CD4-positive, alpha-beta memory T cell (primary cell): Measurements from ENCODE around the gene MLLT1. TPM values are rescaled to one million over a fixed set of nuclear protein-coding genes. Genes with fewer than 3 reads are reported as not detected.
A peak's percentile ranks its signal among the peaks of the same experiment; 100 is the strongest.

Source experiments
- CTCF ChIA-PET: fragments of 350-600 bp; sonication (Branson Sonifier 250); formaldehyde crosslinking; loops from one replicate; lab custom pipeline; 2021; ENCODE audit warnings: inconsistent platforms; ENCODE audit not compliant: partially characterized antibody; lab: Charles Lee
- POLR2A ChIA-PET: fragments of 350-600 bp; sonication (Branson Sonifier 250); formaldehyde crosslinking; loops from one replicate; lab custom pipeline; 2021; ENCODE audit not compliant: partially characterized antibody; lab: Charles Lee
- DNase-seq, 5 donors: peaks; one replicate each; pipeline versions ENCODE4 v3.0.0 to v3.0.0-alpha.2; 2020 to 2022; ENCODE audit warnings: mixed read lengths in 1 of 5
- H3K27ac ChIP-seq: one replicate; pipeline ENCODE4 v1.7.0; 2013; ENCODE audit warnings: low read depth, low read length
- H3K27me3 ChIP-seq: 2 replicates; pipeline ENCODE4 v1.7.0; 2013; ENCODE audit warnings: mild to moderate bottlenecking, low read length, moderate library complexity; ENCODE audit not compliant: insufficient read depth
- H3K36me3 ChIP-seq: 2 replicates; pipeline ENCODE4 v1.7.0; 2013; ENCODE audit warnings: mild to moderate bottlenecking, low read length, moderate library complexity; ENCODE audit not compliant: insufficient read depth
- H3K4me1 ChIP-seq: 2 replicates; pipeline ENCODE4 v1.7.0; 2013; ENCODE audit warnings: mild to moderate bottlenecking, low read length, moderate library complexity; ENCODE audit not compliant: insufficient read depth
- H3K4me3 ChIP-seq, 2 donors: one replicate each; pipeline ENCODE4 v1.7.0; 2013; ENCODE audit warnings: low read length in 2 of 2, mild to moderate bottlenecking in 1 of 2
- H3K9me3 ChIP-seq, 2 donors: one replicate each; pipeline ENCODE4 v1.7.0; 2013; ENCODE audit warnings: low read length in 2 of 2, control low read depth in 1 of 2; ENCODE audit not compliant: control insufficient read depth in 1 of 2
- H3K27ac Mint-ChIP-seq, 7 donors: one replicate each; pipeline ENCODE4 v1.8.0; 2020 to 2021; ENCODE audit warnings: mixed read lengths in 7 of 7, mild to moderate bottlenecking in 6 of 7, inconsistent platforms in 3 of 7, moderate library complexity in 3 of 7
- H3K27me3 Mint-ChIP-seq, 2 donors: one replicate each; pipeline ENCODE4 v1.8.0; 2020 to 2021; ENCODE audit warnings: mixed read lengths in 2 of 2
- H3K36me3 Mint-ChIP-seq, 2 donors: one replicate each; pipeline ENCODE4 v1.8.0; 2020 to 2021; ENCODE audit warnings: mixed read lengths in 2 of 2, inconsistent platforms in 1 of 2, mild to moderate bottlenecking in 1 of 2
- H3K4me1 Mint-ChIP-seq, 4 donors: one replicate each; pipeline ENCODE4 v1.8.0; 2020 to 2021; ENCODE audit warnings: mixed read lengths in 4 of 4, mild to moderate bottlenecking in 1 of 4
- H3K4me3 Mint-ChIP-seq, 8 donors: one replicate each; pipeline ENCODE4 v1.8.0; 2020 to 2021; ENCODE audit warnings: mixed read lengths in 8 of 8, mild to moderate bottlenecking in 7 of 8, moderate library complexity in 6 of 8, inconsistent platforms in 3 of 8
- H3K9me3 Mint-ChIP-seq, 8 donors: one replicate each; pipeline ENCODE4 v1.8.0; 2020 to 2021; ENCODE audit warnings: mixed read lengths in 8 of 8, mild to moderate bottlenecking in 5 of 8, inconsistent platforms in 3 of 8, moderate library complexity in 1 of 8
- intact Hi-C: fragments of 100-400 bp; cut with micrococcal nuclease; formaldehyde crosslinking; loops from one replicate; pipeline ENCODE4 v1.15.1; 2023
- polyA plus RNA-seq, 2 donors: library from polyadenylated mRNA; unstranded; fragments of 300-500 nt; fragmentation: Illumina TruSeq; gene quantifications; one replicate each; pipeline ENCODE4 v1.2.3, GENCODE V29; 2021
- total RNA-seq, 2 experiments: library from RNA; stranded (reverse); gene quantifications; one replicate each; pipeline ENCODE4 v1.2.3, GENCODE V29; 2021

MLLT1 gene
- total and polyA plus RNA-seq, 4 experiments from 2014 or later: 0.50 to 41.7 (median 21.6) TPM

DNA sequence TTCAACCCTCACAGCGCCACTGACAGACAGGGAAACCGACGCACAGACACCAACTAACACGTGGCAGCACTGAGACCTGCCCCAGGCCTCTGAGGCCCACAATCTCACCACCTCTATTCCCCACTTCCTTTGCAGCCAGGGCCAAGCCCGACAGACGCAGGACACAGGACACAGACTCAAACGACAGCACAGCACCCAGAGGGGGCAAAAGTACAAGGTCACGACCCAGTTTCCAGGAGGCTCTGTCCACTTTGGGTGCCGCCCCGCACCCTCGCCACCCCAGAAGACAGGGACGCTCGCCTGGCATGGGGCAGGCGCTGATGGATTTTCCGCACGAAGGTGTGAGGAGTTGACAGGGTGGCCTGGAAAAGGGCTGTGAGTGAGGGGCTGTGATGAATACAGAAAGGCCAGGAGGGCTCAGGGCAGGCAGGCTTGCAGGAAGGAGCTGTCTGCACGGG, 48.8 kb downstream of the MLLT1 start:
- Histone ChIP-seq H3K27ac (no peak overlapping the region), H3K27me3 (no peaks in the 10 kb centered on the region), H3K36me3 (peaks cover 6% of the 10 kb centered on the region), H3K4me1 (no peaks in the 10 kb centered on the region), H3K9me3 (no peaks in the 10 kb centered on the region), H3K4me3 (no peak overlapping the region)
- ChIA-PET POLR2A (no interaction called here), CTCF (interaction anchor here (1.3 kb wide), 1 partner anchor 12 kb away, joined by 8 read pairs; no protein-coding TSS in a partner anchor)
- Mint-ChIP-seq H3K4me1 (peaks cover 5 to 30% (median 20%) of the 10 kb centered on the region in 4 donors), H3K36me3 (peaks cover 8 to 26% of the 10 kb centered on the region in 2 donors), H3K27me3 (no peaks in the 10 kb centered on the region), H3K4me3 (no peak overlapping the region), H3K9me3 (no peaks in the 10 kb centered on the region), H3K27ac (peak overlapping the region in 1 of 7 donors; percentile 66)
- no peak for DNase-seq
- intact Hi-C loops: no loop called here

DNA sequence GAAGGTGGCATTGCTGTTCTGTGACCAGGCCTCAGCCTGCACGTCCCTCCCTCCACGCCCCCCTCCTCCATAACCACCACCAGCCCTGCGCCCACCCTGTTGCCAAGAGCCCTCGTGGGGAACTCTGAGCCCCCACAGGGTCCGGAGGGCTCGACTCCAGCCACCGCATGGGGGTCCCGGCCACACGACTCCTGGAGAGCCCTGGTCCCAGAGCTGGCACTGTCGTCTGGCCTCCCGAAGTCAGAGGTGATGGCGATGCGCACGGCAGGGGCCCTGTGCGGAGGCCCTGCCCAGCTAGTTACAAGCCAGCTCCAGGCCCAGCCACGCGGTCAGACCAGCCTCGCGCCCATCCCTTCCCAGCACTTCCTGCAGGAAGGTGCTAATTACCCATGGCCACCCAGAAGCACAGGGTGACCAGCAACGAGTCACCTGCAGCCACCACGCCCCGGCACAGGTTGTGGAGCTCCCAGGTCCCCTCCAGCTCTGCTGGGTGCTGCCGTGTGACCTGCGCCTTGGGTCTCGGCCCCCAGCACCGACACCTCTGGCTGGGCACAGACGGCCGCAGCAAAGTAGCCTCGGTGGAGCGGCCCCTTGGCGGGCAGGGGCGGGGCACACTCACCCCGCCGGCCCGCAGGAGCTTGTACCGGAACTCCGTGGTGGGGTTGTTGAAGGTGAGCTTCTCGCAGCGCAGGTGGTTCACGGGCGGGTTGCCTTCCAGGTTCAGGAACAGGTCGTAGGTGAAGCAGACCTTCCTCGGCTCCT, 49.6 kb downstream of the MLLT1 start:
- no peaks in the 10 kb centered on the region for H3K27me3 Mint-ChIP-seq

DNA sequence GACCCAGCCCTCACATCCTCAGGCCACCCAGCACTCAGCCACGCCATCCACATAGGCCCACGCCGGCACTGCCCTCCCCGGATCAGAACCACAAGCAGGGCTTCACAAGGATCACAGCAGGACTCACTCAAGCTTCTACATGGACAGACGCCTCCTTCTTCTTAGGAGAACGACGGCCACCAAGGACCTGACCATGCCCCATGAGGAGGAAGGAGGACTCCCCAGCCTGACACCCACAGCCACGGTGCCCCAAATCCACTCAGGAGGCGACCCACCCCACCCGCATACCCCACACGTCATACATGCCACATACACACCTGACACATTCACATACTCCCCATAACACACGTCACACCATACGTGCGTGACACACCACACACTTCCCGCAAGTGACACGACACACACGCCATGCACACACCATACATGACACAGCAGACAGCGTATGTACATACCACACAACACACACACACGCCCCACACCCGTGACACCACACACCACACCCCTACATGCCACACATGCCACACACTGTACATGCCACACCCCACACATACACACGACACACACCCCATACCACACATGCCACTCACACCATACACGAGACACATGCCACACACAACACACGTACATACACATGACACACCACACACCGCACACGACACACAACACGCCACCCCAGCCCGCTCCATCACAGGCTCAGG, 50.4 kb downstream of the MLLT1 start:
- Mint-ChIP-seq H3K36me3 (peaks cover 11 to 35% of the 10 kb centered on the region in 2 donors), H3K9me3 (no peaks in the 10 kb centered on the region), H3K4me1 (peaks cover 2 to 17% (median 9%) of the 10 kb centered on the region in 4 donors), H3K27ac (peak overlapping the region in 4 of 7 donors; percentile 0 to 84 (median 22)), H3K27me3 (no peaks in the 10 kb centered on the region), H3K4me3 (no peak overlapping the region)
- CTCF ChIA-PET: no interaction called here
- H3K4me3 ChIP-seq: no peak overlapping the region
- POLR2A ChIA-PET: no interaction called here
- intact Hi-C loops: no loop called here
- H3K27ac ChIP-seq: no peak overlapping the region
- peaks cover 6% of the 10 kb centered on the region for H3K36me3 ChIP-seq
- no peaks in the 10 kb centered on the region for H3K4me1 ChIP-seq
- no peak for DNase-seq
- H3K9me3 ChIP-seq: no peaks in the 10 kb centered on the region
- H3K27me3 ChIP-seq: no peaks in the 10 kb centered on the region

More for the DNA sequence above, 49.6 kb downstream of the MLLT1 start:
- H3K27me3 ChIP-seq: no peaks in the 10 kb centered on the region
- peaks cover 2 to 25% (median 16%) of the 10 kb centered on the region in 4 donors for H3K4me1 Mint-ChIP-seq
- peaks cover 6% of the 10 kb centered on the region for H3K36me3 ChIP-seq
- peak overlapping the region in 1 of 7 donors; percentile 10 for H3K27ac Mint-ChIP-seq
- no peak overlapping the region for H3K4me3 ChIP-seq
- H3K36me3 Mint-ChIP-seq: peaks cover 11 to 29% of the 10 kb centered on the region in 2 donors
- no peak overlapping the region for H3K27ac ChIP-seq
- no peaks in the 10 kb centered on the region for H3K9me3 Mint-ChIP-seq
- no peak overlapping the region for H3K4me3 Mint-ChIP-seq
- H3K4me1 ChIP-seq: no peaks in the 10 kb centered on the region
- intact Hi-C loops: no loop called here
- POLR2A ChIA-PET: no interaction called here
- no peaks in the 10 kb centered on the region for H3K9me3 ChIP-seq
- CTCF ChIA-PET: interaction anchor here (0.6 to 1.3 kb wide), 2 partner anchors 12 to 80 kb away, joined by 3 to 8 read pairs; no protein-coding TSS in a partner anchor
- DNase-seq: peak in 1 of 5 donors; percentile 25

DNA sequence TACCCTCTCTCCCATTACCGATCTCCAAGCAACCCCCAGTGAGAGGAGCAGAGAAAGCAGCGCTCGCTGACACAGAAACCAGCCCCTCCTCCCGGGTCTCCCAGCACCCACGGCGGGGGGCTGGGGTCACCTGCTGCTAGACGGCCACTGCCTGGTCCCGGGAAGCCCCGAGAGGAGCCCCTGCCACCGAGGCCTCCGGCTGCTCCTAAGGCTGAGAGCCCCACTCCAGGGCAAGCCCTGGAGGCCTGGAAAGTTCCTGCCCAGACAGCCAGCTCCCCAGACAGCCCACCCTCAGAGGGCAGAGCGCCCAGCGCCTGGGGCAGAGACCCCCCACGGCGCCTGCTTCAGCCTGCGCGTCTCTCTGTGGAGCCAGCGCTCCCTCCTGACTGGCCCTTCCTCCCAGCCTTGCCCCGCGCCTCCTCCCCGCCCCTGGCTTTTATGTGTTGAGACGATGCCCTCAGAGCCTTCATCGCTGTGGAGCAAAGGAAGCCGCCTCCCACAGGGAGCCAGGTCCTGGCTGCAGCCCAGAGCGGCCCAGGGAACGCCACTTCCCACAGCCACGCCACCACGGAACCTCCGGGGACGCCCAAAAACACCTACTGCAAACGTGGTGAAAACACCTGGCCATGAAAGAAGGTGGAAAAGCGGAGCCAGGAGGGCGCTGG, 51.1 kb downstream of the MLLT1 start:
- H3K4me3 ChIP-seq: no peak overlapping the region
- no peak overlapping the region for H3K4me3 Mint-ChIP-seq
- ChIA-PET POLR2A (no interaction called here), CTCF (no interaction called here)
- intact Hi-C loops: no loop called here
- DNase-seq: peak in 1 of 5 donors; percentile 12
- no peaks in the 10 kb centered on the region for H3K9me3 Mint-ChIP-seq
- H3K27me3 ChIP-seq: no peaks in the 10 kb centered on the region
- peak overlapping the region in 1 of 7 donors; percentile 66 for H3K27ac Mint-ChIP-seq
- H3K4me1 ChIP-seq: no peaks in the 10 kb centered on the region
- H3K27me3 Mint-ChIP-seq: no peaks in the 10 kb centered on the region
- H3K27ac ChIP-seq: no peak overlapping the region
- H3K36me3 ChIP-seq: peaks cover 6% of the 10 kb centered on the region
- H3K36me3 Mint-ChIP-seq: peaks cover 11 to 37% of the 10 kb centered on the region in 2 donors
- H3K9me3 ChIP-seq: no peaks in the 10 kb centered on the region
- peaks cover 2 to 15% (median 9%) of the 10 kb centered on the region in 4 donors for H3K4me1 Mint-ChIP-seq

DNA sequence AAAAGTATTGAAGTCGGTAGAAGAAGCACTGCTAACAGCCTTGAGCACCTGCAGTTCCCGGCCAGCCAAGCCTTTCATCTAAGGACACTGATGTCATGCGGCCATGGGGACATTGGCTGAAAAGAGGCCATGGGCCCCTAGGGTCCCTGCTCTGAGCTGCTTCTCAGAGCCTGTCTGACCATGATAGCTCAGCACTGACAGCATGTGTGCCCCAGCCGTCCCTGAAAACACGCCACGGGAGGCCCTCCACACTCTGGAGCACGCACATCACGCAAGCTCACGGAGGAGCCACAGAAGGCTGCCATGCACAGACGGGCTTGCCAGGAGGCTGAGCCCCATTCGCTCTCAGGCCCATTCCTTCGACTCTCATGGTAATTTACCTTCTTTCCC, 51.8 kb downstream of the MLLT1 start:
- Mint-ChIP-seq H3K27ac (no peak overlapping the region), H3K4me1 (peaks cover 2 to 15% (median 9%) of the 10 kb centered on the region in 4 donors), H3K36me3 (peaks cover 11 to 38% of the 10 kb centered on the region in 2 donors), H3K9me3 (no peaks in the 10 kb centered on the region), H3K4me3 (no peak overlapping the region), H3K27me3 (no peaks in the 10 kb centered on the region)
- POLR2A ChIA-PET: no interaction called here
- Histone ChIP-seq H3K4me1 (no peaks in the 10 kb centered on the region), H3K27ac (no peak overlapping the region), H3K9me3 (no peaks in the 10 kb centered on the region), H3K36me3 (peaks cover 6% of the 10 kb centered on the region), H3K4me3 (no peak overlapping the region), H3K27me3 (no peaks in the 10 kb centered on the region)
- CTCF ChIA-PET: no interaction called here
- intact Hi-C loops: no loop called here
- no peak for DNase-seq

DNA sequence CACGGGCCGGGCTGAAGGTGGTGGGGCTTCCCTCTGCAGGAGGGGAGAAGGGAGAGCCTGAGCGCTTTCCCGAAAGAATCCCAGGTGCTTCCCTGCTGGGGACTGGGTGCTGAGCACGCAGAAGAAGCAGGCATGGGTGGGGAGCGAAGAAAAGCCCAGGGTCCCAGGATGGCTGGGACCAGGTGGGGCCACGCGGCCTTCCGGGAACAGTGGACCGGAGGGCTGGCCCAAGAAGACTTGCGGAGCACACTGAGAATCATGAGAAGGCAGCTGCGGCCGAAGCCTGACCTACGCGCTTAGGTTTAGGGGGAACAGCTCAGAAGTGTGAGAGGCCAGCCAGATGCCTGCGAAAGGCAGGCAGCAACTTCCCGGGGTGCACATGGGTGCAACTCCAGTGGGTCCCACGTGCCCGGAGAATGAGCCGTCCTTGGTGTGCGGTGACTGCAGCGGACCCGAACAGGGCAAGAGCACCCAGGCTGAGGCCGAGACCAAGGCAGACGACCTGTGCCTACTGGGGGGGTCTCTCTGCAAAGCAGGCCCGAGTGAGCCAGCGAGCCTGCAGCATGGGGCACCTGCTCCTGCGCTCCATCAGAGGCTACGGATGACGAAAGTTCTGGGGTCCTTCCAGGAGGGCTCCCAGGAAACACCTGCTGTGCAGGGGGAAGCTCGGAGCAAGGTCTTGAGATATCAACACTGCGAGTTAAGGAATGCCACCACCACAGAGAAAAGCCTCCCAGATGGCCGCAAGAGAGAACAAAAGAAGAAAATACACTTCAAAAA, 52.4 kb downstream of the MLLT1 start:
- no peaks in the 10 kb centered on the region for H3K9me3 Mint-ChIP-seq
- DNase-seq: peak in 1 of 5 donors; percentile 19
- H3K4me3 Mint-ChIP-seq: no peak overlapping the region
- H3K27me3 ChIP-seq: no peaks in the 10 kb centered on the region
- H3K4me1 Mint-ChIP-seq: peaks cover 2 to 15% (median 6%) of the 10 kb centered on the region in 4 donors
- no peaks in the 10 kb centered on the region for H3K9me3 ChIP-seq
- H3K27ac ChIP-seq: no peak overlapping the region
- H3K36me3 Mint-ChIP-seq: peaks cover 11 to 38% of the 10 kb centered on the region in 2 donors
- H3K4me3 ChIP-seq: no peak overlapping the region
- POLR2A ChIA-PET: no interaction called here
- peaks cover 6% of the 10 kb centered on the region for H3K36me3 ChIP-seq
- no peaks in the 10 kb centered on the region for H3K27me3 Mint-ChIP-seq
- H3K27ac Mint-ChIP-seq: no peak overlapping the region
- CTCF ChIA-PET: no interaction called here
- intact Hi-C loops: no loop called here
- no peaks in the 10 kb centered on the region for H3K4me1 ChIP-seq
